Femur (tissue), 1 donor: ENCODE measurements around the gene WDR62.

Experiments used
- DNase-seq: peaks from one replicate; pipeline ENCODE4 v3.0.0-alpha.2; 2017

WDR62 gene

GRCh38 chr19:36081894-36082293, 27.2 kb downstream of the WDR62 start:
- DNase-seq: no peak

DNA sequence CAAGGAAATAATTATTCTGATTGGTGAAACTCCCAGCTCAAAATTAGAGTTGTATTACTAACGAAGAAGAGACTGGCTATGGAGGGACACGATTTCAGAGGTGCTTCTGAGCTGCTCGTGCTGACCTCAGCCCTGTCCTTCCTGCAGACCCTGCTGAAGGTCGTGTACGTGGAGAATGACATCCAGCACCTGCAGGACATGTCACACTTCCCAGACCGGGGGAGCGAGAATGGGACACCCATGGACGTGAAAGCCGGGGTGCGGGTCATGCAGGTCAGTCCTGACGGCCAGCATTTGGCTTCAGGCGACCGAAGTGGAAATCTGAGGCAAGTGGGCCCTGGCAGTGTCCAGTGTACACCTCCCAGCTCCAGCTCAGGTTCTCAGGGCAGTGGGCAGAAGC, 28.2 kb downstream of the WDR62 start:
- no peak for DNase-seq

GRCh38 chr19:36084231-36085009, 29.7 kb downstream of the WDR62 start:
- no peak for DNase-seq

GRCh38 chr19:36086326-36086725, 31.6 kb downstream of the WDR62 start:
- DNase-seq: no peak

DNA sequence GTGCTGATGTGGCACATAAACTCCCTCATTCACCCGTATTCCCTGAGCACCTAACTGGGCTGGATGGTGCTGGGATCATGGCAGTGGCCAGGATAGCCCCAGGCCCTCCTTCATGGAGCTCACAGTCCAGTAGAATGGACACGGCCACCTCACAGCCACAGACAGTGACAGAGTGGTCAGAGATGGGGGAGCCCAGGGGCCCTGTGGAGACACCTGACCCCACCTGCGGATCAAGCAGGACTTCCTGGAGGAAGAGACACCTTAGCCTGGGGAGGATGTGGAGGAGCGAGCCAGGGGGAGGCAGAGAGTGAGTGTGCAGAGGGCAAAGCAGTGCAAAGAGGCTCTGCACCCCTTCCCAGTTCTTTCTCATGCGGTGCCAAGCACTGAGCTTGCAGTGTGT, 35.1 kb downstream of the WDR62 start:
- DNase-seq: no peak

DNA sequence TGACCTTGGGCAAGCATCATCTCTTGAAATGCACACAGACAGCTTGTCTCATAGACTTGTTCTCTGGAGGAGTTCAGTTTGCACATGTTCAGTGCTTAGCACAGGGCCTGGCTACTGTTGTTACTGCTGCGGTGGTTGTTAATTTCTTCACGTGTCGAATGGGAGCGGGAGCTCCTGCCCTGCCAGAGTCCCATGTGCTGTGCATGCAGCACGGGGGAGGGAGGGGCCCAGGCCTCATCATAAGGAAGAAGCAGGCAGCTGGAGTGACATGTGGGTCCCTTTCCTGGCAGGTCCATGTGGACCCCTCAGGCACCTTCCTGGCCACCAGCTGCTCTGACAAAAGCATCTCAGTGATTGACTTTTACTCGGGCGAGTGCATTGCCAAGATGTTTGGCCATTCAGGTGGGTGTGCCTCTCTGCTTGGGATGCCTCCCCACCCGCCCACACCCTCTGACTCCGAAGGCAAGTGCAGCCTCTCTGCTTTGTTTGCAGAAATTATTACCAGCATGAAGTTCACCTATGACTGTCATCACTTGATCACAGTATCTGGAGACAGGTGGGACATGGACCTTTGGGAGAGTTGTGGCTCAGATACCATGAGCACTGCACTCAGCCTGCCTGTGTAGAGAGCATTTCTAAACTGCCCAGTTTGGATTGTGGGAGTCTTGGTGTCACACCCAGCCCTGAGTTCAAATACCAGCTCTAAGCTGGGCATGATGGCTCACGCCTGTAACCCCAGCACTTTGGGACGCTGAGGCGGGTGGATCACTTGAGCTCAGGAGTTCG, 36.4 kb downstream of the WDR62 start:
- DNase-seq: no peak

DNA sequence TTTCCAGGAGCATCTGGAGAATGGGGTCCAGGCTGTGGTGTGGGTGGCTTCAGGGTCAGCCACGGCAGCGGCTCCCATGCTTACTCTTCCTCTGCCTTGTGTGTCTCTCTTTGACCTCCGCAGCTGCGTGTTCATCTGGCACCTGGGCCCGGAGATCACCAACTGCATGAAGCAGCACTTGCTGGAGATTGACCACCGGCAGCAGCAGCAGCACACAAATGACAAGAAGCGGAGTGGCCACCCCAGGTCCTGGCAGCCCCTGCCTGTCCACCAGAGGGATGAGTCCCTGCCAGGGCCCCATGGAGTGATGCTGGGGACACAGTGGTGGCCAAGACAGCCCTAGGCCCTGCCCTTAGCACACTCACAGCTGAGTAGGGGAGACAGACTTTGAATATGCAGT, 37.9 kb downstream of the WDR62 start:
- DNase-seq: no peak

DNA sequence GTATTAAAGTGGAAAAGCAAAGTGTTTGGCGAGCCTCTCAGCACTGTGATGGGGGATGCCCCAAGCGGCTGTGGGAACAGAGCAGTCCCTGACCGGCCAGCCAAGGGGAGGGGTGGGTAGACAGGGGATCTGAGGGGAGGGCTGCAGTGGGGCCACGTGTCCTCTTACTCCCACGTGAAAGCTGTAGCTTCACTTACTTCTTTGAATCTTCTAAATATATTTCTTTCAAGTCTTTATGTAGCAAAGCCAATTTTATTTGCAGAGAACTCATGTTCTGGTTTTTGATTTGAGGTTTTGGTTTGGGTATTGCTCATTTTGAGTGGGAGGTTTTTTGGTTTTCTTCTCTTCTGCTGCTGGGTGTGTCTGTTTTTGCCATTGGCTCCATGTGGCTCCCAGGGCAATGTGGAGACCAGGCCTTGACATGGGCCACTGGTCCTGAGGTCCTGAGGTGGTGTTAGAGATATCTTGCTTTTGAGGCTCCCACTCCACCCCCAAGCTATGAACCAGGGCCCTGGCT, 38.5 kb downstream of the WDR62 start:
- DNase-seq: no peak

- no peak for DNase-seq
Observed at GRCh38 chr19:36093687-36094086, 39.0 kb downstream of the WDR62 start.

DNA sequence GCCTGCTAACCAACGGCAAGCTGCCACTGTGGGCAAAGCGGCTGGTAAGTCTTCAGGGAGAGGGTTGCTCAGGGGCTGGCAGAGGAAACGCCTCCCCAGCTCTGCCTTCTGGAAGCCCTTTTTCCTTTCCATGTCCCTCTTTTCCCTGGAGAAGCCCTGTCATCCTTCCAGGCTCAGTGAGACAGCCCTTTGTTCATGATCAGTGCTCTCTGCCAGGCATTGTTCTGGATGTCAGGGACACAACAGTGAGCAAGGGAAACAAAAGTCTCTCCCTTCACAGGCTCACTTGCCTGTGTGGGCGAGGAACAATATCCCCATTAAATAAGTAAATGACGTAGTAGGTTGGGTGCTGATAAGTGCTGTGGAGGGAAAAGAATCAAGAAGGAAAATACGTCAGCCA, 42.3 kb downstream of the WDR62 start:
- DNase-seq: no peak

DNA sequence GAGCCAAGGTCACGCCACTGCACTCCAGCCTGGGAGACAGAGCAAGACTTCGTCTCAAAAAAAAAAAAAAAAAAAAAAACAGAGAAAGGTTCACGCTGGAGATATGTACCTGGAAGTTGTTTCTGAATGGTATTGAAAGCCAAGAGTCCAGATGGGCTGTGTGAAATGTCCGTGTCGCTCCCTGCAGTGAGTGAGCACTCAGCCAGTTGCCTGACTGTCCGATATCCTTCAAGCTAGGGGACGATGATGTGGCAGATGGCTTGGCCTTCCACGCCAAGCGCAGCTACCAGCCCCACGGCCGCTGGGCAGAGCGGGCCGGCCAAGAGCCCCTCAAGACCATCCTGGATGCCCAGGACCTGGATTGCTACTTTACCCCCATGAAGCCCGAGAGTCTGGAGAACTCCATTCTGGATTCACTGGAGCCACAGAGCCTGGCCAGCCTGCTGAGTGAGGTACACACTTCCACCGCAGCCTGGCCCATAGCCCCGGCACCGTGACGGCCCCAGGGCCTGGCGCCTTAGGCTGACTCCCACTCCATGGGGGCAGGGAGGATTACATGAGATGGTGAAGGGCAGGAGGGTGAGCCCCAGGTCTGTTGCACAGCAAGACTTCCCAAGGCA, 44.6 kb downstream of the WDR62 start:
- no peak for DNase-seq

GRCh38 chr19:36100476-36100875, 45.8 kb downstream of the WDR62 start:
- DNase-seq: no peak

DNA sequence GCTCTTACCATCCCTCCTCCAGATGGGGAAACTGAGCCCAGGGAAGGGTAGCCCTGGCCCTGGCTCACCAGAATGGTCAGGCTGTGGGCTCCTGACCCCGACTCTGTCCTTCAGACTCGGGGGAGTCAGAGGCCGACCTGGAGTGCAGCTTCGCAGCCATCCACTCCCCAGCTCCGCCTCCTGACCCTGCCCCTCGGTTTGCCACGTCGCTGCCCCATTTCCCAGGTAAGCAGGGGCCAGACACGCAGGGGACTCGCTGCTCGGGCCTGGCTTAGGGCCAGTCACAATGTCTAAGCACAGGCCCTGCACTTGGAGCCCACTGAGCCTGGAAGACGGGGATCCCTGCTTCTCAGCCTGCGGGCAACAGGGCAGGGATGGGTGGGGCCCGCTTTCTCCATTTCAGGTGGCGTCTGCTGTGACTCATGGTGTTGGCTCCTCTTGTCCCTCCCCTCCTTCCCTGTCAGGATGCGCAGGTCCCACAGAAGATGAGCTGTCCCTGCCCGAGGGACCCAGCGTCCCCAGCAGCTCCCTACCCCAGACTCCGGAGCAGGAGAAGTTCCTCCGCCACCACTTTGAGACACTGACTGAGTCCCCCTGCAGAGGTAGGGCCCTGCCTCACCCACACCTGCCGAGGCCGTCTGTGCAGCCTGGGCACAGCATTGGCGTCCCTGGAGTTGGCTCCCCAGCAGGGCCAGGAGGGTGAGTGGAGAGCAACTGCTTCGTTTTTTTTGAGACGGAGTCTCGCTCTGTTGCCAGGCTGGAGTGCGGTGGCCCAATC, 47.0 kb downstream of the WDR62 start:
- no peak for DNase-seq

- no peak for DNase-seq
Observed at GRCh38 chr19:36103040-36103626, 48.4 kb downstream of the WDR62 start.

- no peak for DNase-seq
Observed at GRCh38 chr19:36103842-36104552, 49.3 kb downstream of the WDR62 start.

GRCh38 chr19:36106441-36106840, 51.7 kb downstream of the WDR62 start:
- no peak for DNase-seq

GRCh38 chr19:36106991-36107390, 52.3 kb downstream of the WDR62 start:
- no peak for DNase-seq

GRCh38 chr19:36108684-36109083, 54.0 kb downstream of the WDR62 start:
- no peak for DNase-seq

DNA sequence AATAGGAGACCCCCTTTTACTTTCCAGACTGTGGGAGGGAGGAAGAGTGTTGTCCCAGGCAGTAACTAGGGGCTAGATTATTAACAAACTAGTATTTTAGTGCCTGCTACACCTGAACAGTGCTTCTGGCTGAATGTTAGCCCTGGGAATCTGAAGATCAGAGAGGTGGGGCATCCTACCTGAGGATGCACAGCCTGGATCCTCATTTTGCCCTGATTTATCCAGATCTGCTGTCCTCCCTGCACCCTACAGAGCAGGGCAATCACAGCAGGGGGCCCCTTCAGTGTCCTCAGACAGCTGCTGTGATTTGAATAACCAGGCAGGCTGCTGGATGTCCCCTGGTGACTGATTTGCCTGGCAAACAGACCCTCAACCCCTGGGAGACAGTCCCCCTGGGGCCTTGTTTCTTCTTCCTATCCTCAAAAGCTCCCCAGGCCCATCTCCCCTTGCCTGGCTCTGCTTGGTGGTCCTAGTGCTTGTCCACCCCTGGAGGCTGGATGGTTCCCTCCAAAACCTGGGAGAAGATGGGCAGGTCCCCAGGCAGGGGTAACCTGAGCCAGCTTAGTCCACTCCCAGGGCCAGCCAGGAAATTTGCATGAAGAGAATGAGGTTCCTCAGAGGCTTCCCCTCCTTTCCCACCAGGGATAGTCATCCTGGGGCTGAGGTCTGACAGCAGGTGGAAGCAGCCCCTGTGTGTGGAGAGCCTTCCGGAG, 55.9 kb downstream of the WDR62 start, which contains the start of gene OVOL3:
Gene OVOL3, plus strand, starts transcription at position 657 of the 713 bp plus-strand sequence. CDS start 60 bp downstream, outside the sequence.
- DNase-seq: no peak

DNA sequence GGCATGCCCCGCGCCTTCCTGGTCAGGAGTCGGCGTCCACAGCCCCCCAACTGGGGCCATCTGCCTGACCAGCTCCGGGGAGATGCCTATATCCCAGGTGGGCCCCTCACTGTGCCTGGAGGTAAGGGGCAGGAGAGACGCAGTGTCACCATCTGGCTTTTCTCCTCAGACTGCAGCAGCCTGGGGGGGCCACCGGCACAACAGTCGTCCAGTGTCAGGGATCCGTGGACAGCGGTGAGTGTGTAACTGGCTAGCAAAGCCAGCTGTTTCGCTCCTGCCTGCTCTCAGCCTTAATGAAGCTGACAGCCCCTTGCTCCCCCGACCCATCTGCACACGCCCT, 56.5 kb downstream of the WDR62 start:
- no peak for DNase-seq

GRCh38 chr19:36112678-36113077, 58.0 kb downstream of the WDR62 start:
- DNase-seq: no peak
